ENCODE measurements around the gene TMEM272. TPM values are rescaled to one million over a fixed set of nuclear protein-coding genes. Genes with fewer than 3 reads are reported as not detected.

Gene TMEM272
- total and polyA plus RNA-seq, 2 experiments from 2014 or later = not detected

GRCh38 chr13:51879133-51879532, 34.2 kb upstream of the TMEM272 start:
- Histone ChIP-seq H3K4me2 (ENCODE audit: unreplicated experiment) (no peak overlapping the region), H3K4me1 (ENCODE audit: insufficient read depth) (no peaks in the 10 kb centered on the region), H3K79me2 (ENCODE audit: insufficient read depth) (no peaks in the 10 kb centered on the region), H3K9me3 (ENCODE audit: low read depth) (no peaks in the 10 kb centered on the region), H3K4me3 (no peak overlapping the region), H3K27me3 (replicated peaks; ENCODE audit: insufficient read depth) (no peaks in the 10 kb centered on the region; the same call in 1 of the 2 replicates), H3K27ac (no peak overlapping the region), H4K20me1 (ENCODE audit: insufficient read depth) (no peaks in the 10 kb centered on the region), H3F3A (ENCODE audit: insufficient read depth) (no peaks in the 10 kb centered on the region), H3K36me3 (ENCODE audit: low read depth) (no peaks in the 10 kb centered on the region), H2AFZ (no peak overlapping the region), H3K9me2 (ENCODE audit: insufficient read depth) (no peaks in the 10 kb centered on the region), H3K9ac (no peak overlapping the region)
- in situ Hi-C loops (cut with MboI) = no loop called here
- no peak for DNase-seq
- 51 to 52% methylated on average over 4 of the region's 4 CpGs for WGBS, 2 experiments (ENCODE audit: low coverage in 1 of 2, low lambda C conversion rate in 2 of 2, missing lambda C conversion rate in 2 of 2)
- TF ChIP-seq EZH2 (IDR thresholded peaks at IDR 0.05; ENCODE audit: insufficient read depth, poor library complexity, severe bottlenecking) (no peak), EZH2phosphoT487 (IDR thresholded peaks at IDR 0.05; ENCODE audit: insufficient read depth, low read depth) (no peak)

GRCh38 chr13:51874651-51875050, 29.7 kb upstream of the TMEM272 start:
- no peaks in the 10 kb centered on the region for H3K4me1 ChIP-seq (ENCODE audit: insufficient read depth)
- in situ Hi-C loops (cut with MboI) = no loop called here
- 14 to 16% methylated on average over 11 of the region's 11 CpGs for WGBS, 2 experiments (ENCODE audit: low coverage in 1 of 2, low lambda C conversion rate in 2 of 2, missing lambda C conversion rate in 2 of 2)

GRCh38 chr13:51873837-51874236, 28.9 kb upstream of the TMEM272 start:
- no peak overlapping the region for H2AFZ ChIP-seq
- H3K4me2 ChIP-seq (ENCODE audit: unreplicated experiment) = no peak overlapping the region
- no peak for TF ChIP-seq EZH2phosphoT487 (IDR thresholded peaks at IDR 0.05; ENCODE audit: insufficient read depth, low read depth)
- TF ChIP-seq EZH2 (IDR thresholded peaks at IDR 0.05; ENCODE audit: insufficient read depth, poor library complexity, severe bottlenecking) = no peak
- no peak overlapping the region for H3K9ac ChIP-seq
- H3K4me3 ChIP-seq = no peak overlapping the region
- in situ Hi-C loops (cut with MboI) = no loop called here
- WGBS, 2 experiments (ENCODE audit: low coverage in 1 of 2, low lambda C conversion rate in 2 of 2, missing lambda C conversion rate in 2 of 2) = 75 to 85% methylated on average over 1 of the region's 1 CpG
- H3K36me3 ChIP-seq (ENCODE audit: low read depth) = no peaks in the 10 kb centered on the region
- DNase-seq = no peak
- no peaks in the 10 kb centered on the region for H3K9me2 ChIP-seq (ENCODE audit: insufficient read depth)
- H4K20me1 ChIP-seq (ENCODE audit: insufficient read depth) = no peaks in the 10 kb centered on the region
- no peaks in the 10 kb centered on the region for H3K9me3 ChIP-seq (ENCODE audit: low read depth)
- no peaks in the 10 kb centered on the region for H3K4me1 ChIP-seq (ENCODE audit: insufficient read depth)
- no peaks in the 10 kb centered on the region for H3F3A ChIP-seq (ENCODE audit: insufficient read depth)
- H3K27me3 ChIP-seq (replicated peaks; ENCODE audit: insufficient read depth) = peaks cover 20% of the 10 kb centered on the region; the same call in 1 of the 2 replicates
- H3K27ac ChIP-seq = no peak overlapping the region
- no peaks in the 10 kb centered on the region for H3K79me2 ChIP-seq (ENCODE audit: insufficient read depth)

More at GRCh38 chr13:51874651-51875050, 29.7 kb upstream of the TMEM272 start:
- peaks cover 18% of the 10 kb centered on the region; the same call in 1 of the 2 replicates for H3K27me3 ChIP-seq (replicated peaks; ENCODE audit: insufficient read depth)
- H3F3A ChIP-seq (ENCODE audit: insufficient read depth) = no peaks in the 10 kb centered on the region
- no peaks in the 10 kb centered on the region for H3K36me3 ChIP-seq (ENCODE audit: low read depth)
- H4K20me1 ChIP-seq (ENCODE audit: insufficient read depth) = no peaks in the 10 kb centered on the region
- no peaks in the 10 kb centered on the region for H3K9me2 ChIP-seq (ENCODE audit: insufficient read depth)
- no peak overlapping the region for H3K9ac ChIP-seq
- DNase-seq = no peak
- H3K9me3 ChIP-seq (ENCODE audit: low read depth) = no peaks in the 10 kb centered on the region
- no peak overlapping the region for H3K4me3 ChIP-seq
- no peak overlapping the region for H2AFZ ChIP-seq
- no peak overlapping the region for H3K4me2 ChIP-seq (ENCODE audit: unreplicated experiment)
- H3K27ac ChIP-seq = no peak overlapping the region
- TF ChIP-seq EZH2phosphoT487 (IDR thresholded peaks at IDR 0.05; ENCODE audit: insufficient read depth, low read depth) (no peak), EZH2 (IDR thresholded peaks at IDR 0.05; ENCODE audit: insufficient read depth, poor library complexity, severe bottlenecking) (no peak)
- no peaks in the 10 kb centered on the region for H3K79me2 ChIP-seq (ENCODE audit: insufficient read depth)

DNA sequence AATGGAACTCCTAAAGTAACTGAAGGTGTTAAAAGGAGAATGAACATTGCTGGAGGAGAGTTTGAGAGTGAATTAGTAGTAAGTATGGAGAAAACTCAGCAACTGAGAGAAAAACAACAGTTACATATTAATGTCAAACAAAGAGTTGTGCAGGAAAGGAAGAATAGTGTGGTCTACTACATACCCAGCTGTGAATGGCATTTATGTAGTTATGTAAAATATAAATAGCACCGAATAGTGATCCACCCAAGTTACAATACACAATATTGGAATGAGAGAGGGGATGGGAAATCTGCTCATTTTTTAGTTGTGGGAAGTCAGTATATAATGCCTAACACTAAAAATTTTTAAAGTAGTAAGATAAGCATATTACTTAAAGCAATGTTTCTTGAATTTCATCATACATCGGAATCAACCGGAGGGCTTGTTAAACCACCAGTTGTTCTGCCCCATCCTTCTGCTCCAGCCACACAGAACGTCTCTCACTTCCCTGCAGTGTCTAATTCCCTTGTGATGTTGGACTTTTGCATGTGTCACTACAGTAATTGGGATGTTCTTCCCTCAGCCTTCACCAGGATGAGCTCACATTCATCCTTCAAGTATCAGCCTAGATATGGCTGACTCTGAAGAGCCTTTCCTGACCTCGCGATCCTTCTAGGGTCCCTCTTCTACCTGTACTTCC, 28.3 kb upstream of the TMEM272 start:
- no peak overlapping the region for H3K9ac ChIP-seq
- DNase-seq = no peak
- 49 to 56% methylated on average over 6 of the region's 6 CpGs for WGBS, 2 experiments (ENCODE audit: low coverage in 1 of 2, low lambda C conversion rate in 2 of 2, missing lambda C conversion rate in 2 of 2)

More for the DNA sequence above, 28.3 kb upstream of the TMEM272 start:
- H3K9me3 ChIP-seq (ENCODE audit: low read depth) = no peaks in the 10 kb centered on the region
- no peak for TF ChIP-seq EZH2 (IDR thresholded peaks at IDR 0.05; ENCODE audit: insufficient read depth, poor library complexity, severe bottlenecking)
- TF ChIP-seq EZH2phosphoT487 (IDR thresholded peaks at IDR 0.05; ENCODE audit: insufficient read depth, low read depth) = no peak
- in situ Hi-C loops (cut with MboI) = no loop called here
- no peaks in the 10 kb centered on the region for H4K20me1 ChIP-seq (ENCODE audit: insufficient read depth)
- H3K27ac ChIP-seq = no peak overlapping the region
- H3K4me3 ChIP-seq = no peak overlapping the region
- no peak overlapping the region for H3K4me2 ChIP-seq (ENCODE audit: unreplicated experiment)
- H3K36me3 ChIP-seq (ENCODE audit: low read depth) = no peaks in the 10 kb centered on the region
- no peaks in the 10 kb centered on the region for H3K9me2 ChIP-seq (ENCODE audit: insufficient read depth)
- H3K4me1 ChIP-seq (ENCODE audit: insufficient read depth) = no peaks in the 10 kb centered on the region
- H3F3A ChIP-seq (ENCODE audit: insufficient read depth) = no peaks in the 10 kb centered on the region
- no peak overlapping the region for H2AFZ ChIP-seq
- no peaks in the 10 kb centered on the region for H3K79me2 ChIP-seq (ENCODE audit: insufficient read depth)
- peaks cover 26% of the 10 kb centered on the region; the same call in 1 of the 2 replicates for H3K27me3 ChIP-seq (replicated peaks; ENCODE audit: insufficient read depth)
